Measurements from ENCODE around the gene HEMGN. TPM values are rescaled to one million over a fixed set of nuclear protein-coding genes. Genes with fewer than 3 reads are reported as not detected.

HEMGN gene
- total RNA-seq, 2 donors from 2014 or later: 0.31 to 0.63 TPM

GRCh38 chr9:97907046-97907445, 30.9 kb downstream of the HEMGN start:
- Histone ChIP-seq H3K4me1 (peaks cover 0 to 20% of the 10 kb centered on the region in 2 donors), H3K36me3 (peaks cover 51% of the 10 kb centered on the region), H3K27ac (peak overlapping the region; percentile 7 to 40), H3K4me3 (no peak overlapping the region), H3K27me3 (no peaks in the 10 kb centered on the region), H3K9me3 (no peaks in the 10 kb centered on the region)
- TF ChIP-seq CTCF (IDR thresholded peaks at IDR 0.05): no peak
- DNase-seq (ENCODE audit: low spot score): no peak

- no peak overlapping the region for H3K4me3 ChIP-seq
- no peak for TF ChIP-seq CTCF (IDR thresholded peaks at IDR 0.05)
- H3K27me3 ChIP-seq: no peaks in the 10 kb centered on the region
- H3K36me3 ChIP-seq: peaks cover 44% of the 10 kb centered on the region
- H3K9me3 ChIP-seq: no peaks in the 10 kb centered on the region
- no peak for DNase-seq (ENCODE audit: low spot score)
- peak overlapping the region; percentile 7 to 40 for H3K27ac ChIP-seq
- peaks cover 0 to 20% of the 10 kb centered on the region in 2 donors for H3K4me1 ChIP-seq
Measured at GRCh38 chr9:97906236-97906831, 31.6 kb downstream of the HEMGN start.

- H3K4me1 ChIP-seq: peaks cover 0 to 20% of the 10 kb centered on the region in 2 donors
Measured at GRCh38 chr9:97905228-97905627, 32.7 kb downstream of the HEMGN start.

GRCh38 chr9:97904725-97905124, 33.2 kb downstream of the HEMGN start:
- Histone ChIP-seq H3K4me1 (peaks cover 0 to 20% of the 10 kb centered on the region in 2 donors), H3K9me3 (no peaks in the 10 kb centered on the region)
- TF ChIP-seq CTCF (IDR thresholded peaks at IDR 0.05): no peak

More at GRCh38 chr9:97905228-97905627, 32.7 kb downstream of the HEMGN start:
- Histone ChIP-seq H3K27ac (no peak overlapping the region), H3K9me3 (no peaks in the 10 kb centered on the region), H3K27me3 (no peaks in the 10 kb centered on the region), H3K36me3 (peaks cover 32% of the 10 kb centered on the region), H3K4me3 (no peak overlapping the region)
- no peak for DNase-seq (ENCODE audit: low spot score)
- no peak for TF ChIP-seq CTCF (IDR thresholded peaks at IDR 0.05)

GRCh38 chr9:97903177-97903576, 34.8 kb downstream of the HEMGN start:
- no peaks in the 10 kb centered on the region for H3K9me3 ChIP-seq
- no peak overlapping the region for H3K4me3 ChIP-seq
- no peak for DNase-seq (ENCODE audit: low spot score)
- peaks cover 0 to 20% of the 10 kb centered on the region in 2 donors for H3K4me1 ChIP-seq
- no peaks in the 10 kb centered on the region for H3K27me3 ChIP-seq
- H3K36me3 ChIP-seq: peaks cover 13% of the 10 kb centered on the region
- TF ChIP-seq CTCF (IDR thresholded peaks at IDR 0.05): no peak
- no peak overlapping the region for H3K27ac ChIP-seq

More at GRCh38 chr9:97904725-97905124, 33.2 kb downstream of the HEMGN start:
- DNase-seq (ENCODE audit: low spot score): no peak
- Histone ChIP-seq H3K27ac (no peak overlapping the region), H3K4me3 (no peak overlapping the region), H3K27me3 (no peaks in the 10 kb centered on the region), H3K36me3 (peaks cover 27% of the 10 kb centered on the region)

All from right atrium auricular region (tissue), 2 donors.